ENCODE data around the gene ATAT1. TPM values are rescaled to one million over a fixed set of nuclear protein-coding genes. Genes with fewer than 3 reads are reported as not detected.

ATAT1 gene
- total RNA-seq, 1 experiment from 2014 or later, result 6.4 TPM

GRCh38 chr6:30646450-30647241, 20.0 kb downstream of the ATAT1 start, which contains the start of gene C6orf136:
TSS of gene C6orf136 (plus strand) at chr6:30647133. CDS start at chr6:30647232, 99 bp downstream.
- ChIA-PET CTCF (interaction anchor here (0.5 to 1.0 kb wide), 4 partner anchors 34 to 1243 kb away, joined by 3 to 4 read pairs (median 4); no protein-coding TSS in a partner anchor), POLR2A (interaction anchor here (0.6 to 4.1 kb wide), 12 partner anchors 10 to 554 kb away, joined by 3 to 38 read pairs (median 4); partner anchors contain the start of genes DHX16, MRPS18B, PPP1R10 and PRR3)
- no peak for TF ChIP-seq CTCF (IDR thresholded peaks at IDR 0.05; ENCODE audit: unreplicated experiment)
- Mint-ChIP-seq H3K4me1 (ENCODE audit: insufficient read depth, unreplicated experiment) (peaks cover 14% of the 10 kb centered on the region), H3K4me3 (ENCODE audit: unreplicated experiment) (peak within 1 kb of the TSS; percentile 81), H3K27ac (ENCODE audit: low read depth, unreplicated experiment) (peak within 1 kb of the TSS; percentile 71), H3K9me3 (ENCODE audit: unreplicated experiment) (no peaks in the 10 kb centered on the region), H3K36me3 (ENCODE audit: insufficient read depth, unreplicated experiment) (peaks cover 43% of the 10 kb centered on the region), H3K27me3 (ENCODE audit: insufficient read depth, unreplicated experiment) (no peaks in the 10 kb centered on the region)
- intact Hi-C loops (cut with micrococcal nuclease), result no loop called here
- DNase-seq (ENCODE audit: unreplicated experiment), result peak; percentile 91
- TSS peak; percentile 15 for BruUV-seq (replicated peaks)

GRCh38 chr6:30647242-30648116, 20.8 kb downstream of the ATAT1 start:
- H3K27ac Mint-ChIP-seq (ENCODE audit: low read depth, unreplicated experiment), result peak overlapping the region; percentile 71
- H3K9me3 Mint-ChIP-seq (ENCODE audit: unreplicated experiment), result no peaks in the 10 kb centered on the region
- POLR2A ChIA-PET, result interaction anchor here (0.6 to 4.1 kb wide), 20 partner anchors 9 to 553 kb away, joined by 3 to 38 read pairs (median 5); partner anchors contain the start of genes DHX16, MDC1, MRPS18B and PPP1R10
- intact Hi-C loops (cut with micrococcal nuclease), result no loop called here
- H3K36me3 Mint-ChIP-seq (ENCODE audit: insufficient read depth, unreplicated experiment), result peaks cover 51% of the 10 kb centered on the region
- BruUV-seq (replicated peaks), result no TSS peak
- no peaks in the 10 kb centered on the region for H3K27me3 Mint-ChIP-seq (ENCODE audit: insufficient read depth, unreplicated experiment)
- H3K4me1 Mint-ChIP-seq (ENCODE audit: insufficient read depth, unreplicated experiment), result peaks cover 14% of the 10 kb centered on the region
- DNase-seq (ENCODE audit: unreplicated experiment), result peak; percentile 59
- H3K4me3 Mint-ChIP-seq (ENCODE audit: unreplicated experiment), result peak overlapping the region; percentile 81
- CTCF ChIA-PET, result interaction anchor here (0.6 to 1.5 kb wide), 3 partner anchors 18 to 122 kb away, joined by 3 to 4 read pairs (median 3); no protein-coding TSS in a partner anchor
- no peak for TF ChIP-seq CTCF (IDR thresholded peaks at IDR 0.05; ENCODE audit: unreplicated experiment)

GRCh38 chr6:30651143-30651542, 24.5 kb downstream of the ATAT1 start:
- no peaks in the 10 kb centered on the region for H3K27me3 Mint-ChIP-seq (ENCODE audit: insufficient read depth, unreplicated experiment)
- ChIA-PET POLR2A (interaction anchor here (0.6 to 1.5 kb wide), 6 partner anchors 21 to 1031 kb away, joined by 3 to 5 read pairs (median 3); partner anchors contain the start of gene DHX16), CTCF (no interaction called here)
- H3K27ac Mint-ChIP-seq (ENCODE audit: low read depth, unreplicated experiment), result no peak overlapping the region
- TF ChIP-seq CTCF (IDR thresholded peaks at IDR 0.05; ENCODE audit: unreplicated experiment), result no peak
- BruUV-seq (replicated peaks), result no TSS peak
- peaks cover 7% of the 10 kb centered on the region for H3K4me1 Mint-ChIP-seq (ENCODE audit: insufficient read depth, unreplicated experiment)
- peaks cover 60% of the 10 kb centered on the region for H3K36me3 Mint-ChIP-seq (ENCODE audit: insufficient read depth, unreplicated experiment)
- no peaks in the 10 kb centered on the region for H3K9me3 Mint-ChIP-seq (ENCODE audit: unreplicated experiment)
- intact Hi-C loops (cut with micrococcal nuclease), result no loop called here
- no peak for DNase-seq (ENCODE audit: unreplicated experiment)
- H3K4me3 Mint-ChIP-seq (ENCODE audit: unreplicated experiment), result no peak overlapping the region

Measured in MCF 10A (cell line).